ENCODE results near the gene PPP3R2.

DNA sequence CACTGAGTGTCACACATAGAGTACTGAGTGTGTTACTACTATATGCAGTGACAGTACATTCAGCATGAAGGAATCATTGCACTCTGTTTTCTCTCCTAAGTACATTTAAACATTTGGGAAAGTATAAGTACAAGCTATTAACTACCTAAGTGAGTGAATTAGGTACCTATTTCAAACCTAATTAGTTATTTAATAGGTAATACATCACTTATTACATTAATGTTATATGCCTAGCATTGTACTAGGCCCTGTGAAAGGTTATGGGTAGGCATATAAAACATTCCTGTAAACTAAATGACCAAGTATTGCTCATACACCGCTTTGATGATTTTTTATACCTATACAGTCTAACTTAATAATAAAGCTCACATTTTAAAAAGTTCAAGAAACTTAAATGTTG, 25.7 kb upstream of the PPP3R2 start:
- TF ChIP-seq, protein P1, sequence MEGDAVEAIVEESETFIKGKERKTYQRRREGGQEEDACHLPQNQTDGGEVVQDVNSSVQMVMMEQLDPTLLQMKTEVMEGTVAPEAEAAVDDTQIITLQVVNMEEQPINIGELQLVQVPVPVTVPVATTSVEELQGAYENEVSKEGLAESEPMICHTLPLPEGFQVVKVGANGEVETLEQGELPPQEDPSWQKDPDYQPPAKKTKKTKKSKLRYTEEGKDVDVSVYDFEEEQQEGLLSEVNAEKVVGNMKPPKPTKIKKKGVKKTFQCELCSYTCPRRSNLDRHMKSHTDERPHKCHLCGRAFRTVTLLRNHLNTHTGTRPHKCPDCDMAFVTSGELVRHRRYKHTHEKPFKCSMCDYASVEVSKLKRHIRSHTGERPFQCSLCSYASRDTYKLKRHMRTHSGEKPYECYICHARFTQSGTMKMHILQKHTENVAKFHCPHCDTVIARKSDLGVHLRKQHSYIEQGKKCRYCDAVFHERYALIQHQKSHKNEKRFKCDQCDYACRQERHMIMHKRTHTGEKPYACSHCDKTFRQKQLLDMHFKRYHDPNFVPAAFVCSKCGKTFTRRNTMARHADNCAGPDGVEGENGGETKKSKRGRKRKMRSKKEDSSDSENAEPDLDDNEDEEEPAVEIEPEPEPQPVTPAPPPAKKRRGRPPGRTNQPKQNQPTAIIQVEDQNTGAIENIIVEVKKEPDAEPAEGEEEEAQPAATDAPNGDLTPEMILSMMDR (IDR thresholded peaks at IDR 0.05) = no peak
- TF ChIP-seq POLR2A (IDR thresholded peaks at IDR 0.05) = no peak
